ENCODE results near the gene LAMB1. TPM values are rescaled to one million over a fixed set of nuclear protein-coding genes. Genes with fewer than 3 reads are reported as not detected.

LAMB1 gene
- total and polyA plus RNA-seq, 2 of the 13 experiments (the other 11 are each of a cell fraction or from before 2014, with no cell fraction given): 109 to 124 TPM

- TF ChIP-seq ZNF607 (CRISPR knock-in tag; IDR thresholded peaks at IDR 0.05; ENCODE audit: borderline replicate concordance): no peak
- TF ChIP-seq RAD51 (IDR thresholded peaks at IDR 0.05; ENCODE audit: borderline replicate concordance): no peak
- no peak for TF ChIP-seq TRIM22 (IDR thresholded peaks at IDR 0.05)
- TF ChIP-seq POLR2G (IDR thresholded peaks at IDR 0.05; ENCODE audit: low read depth, low read length): no peak
- TF ChIP-seq RORA (CRISPR knock-in tag; IDR thresholded peaks at IDR 0.05): no peak
- no peak for TF ChIP-seq ZNF574 (CRISPR knock-in tag; IDR thresholded peaks at IDR 0.05)
- TF ChIP-seq ZFP82 (CRISPR knock-in tag; IDR thresholded peaks at IDR 0.05; ENCODE audit: borderline replicate concordance): no peak
- TF ChIP-seq ZBTB43 (CRISPR knock-in tag; conservative IDR thresholded peaks at IDR 0.05): no peak
- TF ChIP-seq BRCA1 (CRISPR knock-in tag; IDR thresholded peaks at IDR 0.05): no peak
- TF ChIP-seq GFI1 (CRISPR knock-in tag; IDR thresholded peaks at IDR 0.05; ENCODE audit: borderline replicate concordance): no peak
- peak; percentile 62 for TF ChIP-seq FOSL2 (CRISPR knock-in tag; IDR thresholded peaks at IDR 0.05)
- no peak for TF ChIP-seq BCL3 (CRISPR knock-in tag; IDR thresholded peaks at IDR 0.05)
- no peak for TF ChIP-seq NFIB (CRISPR knock-in tag; IDR thresholded peaks at IDR 0.05; ENCODE audit: borderline replicate concordance)
- peak; percentile 38; the same call in 1 of the 2 replicates for TF ChIP-seq TBX3 (IDR thresholded peaks at IDR 0.05; ENCODE audit: borderline replicate concordance)
- TF ChIP-seq ETS1 (CRISPR knock-in tag; IDR thresholded peaks at IDR 0.05): no peak
- TF ChIP-seq ZSCAN9 (CRISPR knock-in tag; IDR thresholded peaks at IDR 0.05; ENCODE audit: borderline replicate concordance): peak; percentile 59; the same call in 1 of the 2 replicates
- no peak for TF ChIP-seq ZC3H13 (CRISPR knock-in tag; IDR thresholded peaks at IDR 0.05)
- TF ChIP-seq ZNF704 (CRISPR knock-in tag; IDR thresholded peaks at IDR 0.05; ENCODE audit: borderline replicate concordance): no peak
- TF ChIP-seq ZNF20 (CRISPR knock-in tag; IDR thresholded peaks at IDR 0.05): no peak
- no peak for TF ChIP-seq TOPORS (CRISPR knock-in tag; IDR thresholded peaks at IDR 0.05)
Observed at GRCh38 chr7:108014747-108015682, 12.1 kb upstream of the LAMB1 start (continued).

Data from HepG2 (cell line).